Measurements from ENCODE around the gene LINC00237.

LINC00237 gene

GRCh38 chr20:21092806-21093205, 13.4 kb downstream of the LINC00237 start:
- H3K27ac ChIP-seq (replicated peaks), result no peak overlapping the region
- H3K27me3 ChIP-seq (ENCODE audit: insufficient read depth, poor library complexity, severe bottlenecking), result peaks cover 3% of the 10 kb centered on the region
- DNase-seq (ENCODE audit: low read depth in 1 of 2, low spot score in 1 of 2), result no peak
- H3K4me3 ChIP-seq (replicated peaks; ENCODE audit: insufficient read depth, low read length), result no peak overlapping the region
- TF ChIP-seq SPI1 (IDR thresholded peaks at IDR 0.05; ENCODE audit: borderline replicate concordance, low read depth), result no peak
- no peak for TF ChIP-seq GABPA (IDR thresholded peaks at IDR 0.05; ENCODE audit: low read depth)
- TF ChIP-seq POLR2AphosphoS5 (IDR thresholded peaks at IDR 0.05; ENCODE audit: low read depth), result no peak
- no peak for TF ChIP-seq CTCF (IDR thresholded peaks at IDR 0.05; ENCODE audit: insufficient read depth, low read length)
- no peak for TF ChIP-seq REST (IDR thresholded peaks at IDR 0.05; ENCODE audit: insufficient replicate concordance, low read depth)

GRCh38 chr20:21090721-21091120, 15.4 kb downstream of the LINC00237 start:
- H3K27ac ChIP-seq (replicated peaks), result no peak overlapping the region
- DNase-seq (ENCODE audit: low read depth in 1 of 2, low spot score in 1 of 2), result no peak

GRCh38 chr20:21090111-21090618, 16.0 kb downstream of the LINC00237 start:
- no peak for DNase-seq (ENCODE audit: low read depth in 1 of 2, low spot score in 1 of 2)
- Histone ChIP-seq H3K27me3 (ENCODE audit: insufficient read depth, poor library complexity, severe bottlenecking) (peaks cover 5% of the 10 kb centered on the region), H3K4me3 (replicated peaks; ENCODE audit: insufficient read depth, low read length) (no peak overlapping the region), H3K27ac (replicated peaks) (no peak overlapping the region)
- TF ChIP-seq REST (IDR thresholded peaks at IDR 0.05; ENCODE audit: insufficient replicate concordance, low read depth) (no peak), POLR2AphosphoS5 (IDR thresholded peaks at IDR 0.05; ENCODE audit: low read depth) (no peak), SPI1 (IDR thresholded peaks at IDR 0.05; ENCODE audit: borderline replicate concordance, low read depth) (no peak), GABPA (IDR thresholded peaks at IDR 0.05; ENCODE audit: low read depth) (no peak), CTCF (IDR thresholded peaks at IDR 0.05; ENCODE audit: insufficient read depth, low read length) (no peak)

More at GRCh38 chr20:21090721-21091120, 15.4 kb downstream of the LINC00237 start:
- TF ChIP-seq GABPA (IDR thresholded peaks at IDR 0.05; ENCODE audit: low read depth) (no peak), REST (IDR thresholded peaks at IDR 0.05; ENCODE audit: insufficient replicate concordance, low read depth) (no peak), SPI1 (IDR thresholded peaks at IDR 0.05; ENCODE audit: borderline replicate concordance, low read depth) (no peak), POLR2AphosphoS5 (IDR thresholded peaks at IDR 0.05; ENCODE audit: low read depth) (no peak)
- H3K27me3 ChIP-seq (ENCODE audit: insufficient read depth, poor library complexity, severe bottlenecking), result peaks cover 5% of the 10 kb centered on the region
- no peak overlapping the region for H3K4me3 ChIP-seq (replicated peaks; ENCODE audit: insufficient read depth, low read length)
